OCI-LY3 (cell line): ENCODE measurements around the gene ACAD9.

Source experiments
- EZH2phosphoT487 ChIP-seq: fragments of 200-600 bp; shearing (Covaris generic); IDR thresholded peaks from 2 replicates; pipeline ENCODE4 v1.6.1; 2018; ENCODE audit warnings: antibody characterized with exemption, mixed run types, low read depth
- TF ChIP-seq, protein P1 (sequence below): fragments of 200-600, 300-600 bp; sonication (generic); IDR thresholded peaks from 2 replicates; pipeline ENCODE4 v1.5.1; 2014; ENCODE audit warnings: antibody characterized with exemption, low read length, low read depth

DNA sequence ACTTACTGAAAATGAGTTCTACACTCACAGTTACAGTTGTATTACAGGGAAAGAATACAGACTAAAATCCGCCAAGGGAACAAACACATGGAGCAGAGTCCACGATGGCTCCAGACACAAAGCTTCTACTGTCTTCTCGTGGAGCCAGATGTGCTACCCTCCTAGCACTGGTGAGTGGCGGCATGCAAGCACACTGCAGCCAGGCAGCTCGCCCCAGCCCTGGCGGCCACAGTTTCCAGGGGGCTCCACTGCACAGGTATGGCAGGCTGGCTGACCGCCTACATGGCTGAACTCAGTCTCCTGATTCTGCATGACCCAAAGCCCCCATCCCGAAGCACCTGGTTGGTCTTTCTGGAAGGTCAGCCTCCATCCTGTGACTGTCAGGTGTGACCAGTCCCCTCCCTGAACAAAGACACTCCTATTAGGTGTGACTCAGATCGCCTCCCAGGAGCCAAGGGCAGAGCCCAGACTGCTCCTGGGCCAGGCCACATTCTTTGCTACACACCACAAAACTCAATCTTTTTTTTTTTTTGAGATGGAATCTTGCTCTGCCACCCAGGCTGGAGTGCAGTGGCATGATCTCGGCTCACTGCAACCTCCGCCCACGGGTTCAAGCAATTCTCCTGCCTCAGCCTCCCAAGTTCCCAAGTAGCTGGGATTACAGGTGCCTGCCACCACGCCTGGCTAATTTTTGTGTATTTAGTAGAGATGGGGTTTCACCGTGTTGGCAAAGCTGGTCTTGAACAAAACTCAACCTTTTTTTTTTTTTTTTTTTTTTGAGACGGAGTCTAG is 62.9 kb downstream of the ACAD9 start:
- TF ChIP-seq, protein P1, sequence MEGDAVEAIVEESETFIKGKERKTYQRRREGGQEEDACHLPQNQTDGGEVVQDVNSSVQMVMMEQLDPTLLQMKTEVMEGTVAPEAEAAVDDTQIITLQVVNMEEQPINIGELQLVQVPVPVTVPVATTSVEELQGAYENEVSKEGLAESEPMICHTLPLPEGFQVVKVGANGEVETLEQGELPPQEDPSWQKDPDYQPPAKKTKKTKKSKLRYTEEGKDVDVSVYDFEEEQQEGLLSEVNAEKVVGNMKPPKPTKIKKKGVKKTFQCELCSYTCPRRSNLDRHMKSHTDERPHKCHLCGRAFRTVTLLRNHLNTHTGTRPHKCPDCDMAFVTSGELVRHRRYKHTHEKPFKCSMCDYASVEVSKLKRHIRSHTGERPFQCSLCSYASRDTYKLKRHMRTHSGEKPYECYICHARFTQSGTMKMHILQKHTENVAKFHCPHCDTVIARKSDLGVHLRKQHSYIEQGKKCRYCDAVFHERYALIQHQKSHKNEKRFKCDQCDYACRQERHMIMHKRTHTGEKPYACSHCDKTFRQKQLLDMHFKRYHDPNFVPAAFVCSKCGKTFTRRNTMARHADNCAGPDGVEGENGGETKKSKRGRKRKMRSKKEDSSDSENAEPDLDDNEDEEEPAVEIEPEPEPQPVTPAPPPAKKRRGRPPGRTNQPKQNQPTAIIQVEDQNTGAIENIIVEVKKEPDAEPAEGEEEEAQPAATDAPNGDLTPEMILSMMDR: no peak
- no peak for TF ChIP-seq EZH2phosphoT487
